Pancreas (tissue), 10 donors: ENCODE data around the gene RMND1. TPM values are rescaled to one million over a fixed set of nuclear protein-coding genes. Genes with fewer than 3 reads are reported as not detected.

ENCODE experiments used
- ATAC-seq, 4 donors: fragments of 200-7000 bp; cut with Tn5 transposase; one replicate each; pipeline versions ENCODE4 v1.8.0 to v1.9.1; 2020; ENCODE audit warnings: mild to moderate bottlenecking in 4 of 4, moderate library complexity in 4 of 4
- DNase-seq, 6 donors: peaks; one replicate each; pipeline ENCODE4 v3.0.0-alpha.2; 2020
- FAIRE-seq: peaks from 2 replicates; lab custom pipeline; 2012; peaks lifted over from hg19 to GRCh38; lab: Jason Lieb, UNC
- H3K27ac ChIP-seq, 4 donors: fragments of 200-600 bp; sonication (generic); 1 replicate in 3 of 4; 2 replicates in 1 of 4; pipeline versions ENCODE4 v1.5.0 to v1.8.0; 2020
- H3K27me3 ChIP-seq, 4 donors: fragments of 200-600 bp; one replicate each; pipeline ENCODE4 v1.8.0; 2021
- H3K36me3 ChIP-seq, 3 donors: fragments of 200-600 bp; sonication (generic) in 1 of 3; one replicate each; pipeline versions ENCODE4 v1.5.0 to v1.8.0; 2020 to 2021
- H3K4me1 ChIP-seq, 3 donors: fragments of 200-600 bp; one replicate each; pipeline ENCODE4 v1.8.0; 2021
- H3K4me3 ChIP-seq, 4 donors: fragments of 200-600 bp; sonication (generic) in 2 of 4; one replicate each; pipeline versions ENCODE4 v1.5.0 to v1.8.0; 2020 to 2021
- H3K9me3 ChIP-seq, 4 donors: fragments of 200-600 bp; one replicate each; pipeline ENCODE4 v1.8.0; 2021
- WGBS, 2 donors: extraction: QIAGEN DNeasy Blood & Tissue Kit; methylation state at CpG; one replicate each; pipeline ENCODE4 v1.1.7; 2013; 5-methylcytosine and 5-hydroxymethylcytosine counted together
- intact Hi-C, 3 donors: fragments of 100-400 bp; cut with DNase I; formaldehyde crosslinking; loops; one replicate each; pipeline versions ENCODE4 v1.11.1 to v1.14.2; 2022
- polyA plus RNA-seq, 2 donors: library from polyadenylated mRNA; stranded (reverse); fragments of 200-250 nt; gene quantifications; one replicate each; pipeline ENCODE4 v1.2.3, GENCODE V29; 2013
- total RNA-seq, 6 donors: library from RNA; stranded (reverse); fragmentation: NEBNext Ultra II Directional in 4 of 6; extraction: Animal tissue kit (Norgen Biotek cat#: 25700) in 4 of 6; gene quantifications; one replicate each; pipeline versions ENCODE4 v1.2.1 to v1.2.4, GENCODE V29; 2021 to 2023
- TF ChIP-seq, protein P1 (sequence below), 4 donors: fragments of 200-600 bp; sonication (generic) in 3 of 4; IDR thresholded peaks; one replicate each; pipeline versions ENCODE4 v1.5.0 to v1.8.0; 2021; ENCODE audit warnings: antibody characterized with exemption in 4 of 4
- donor health status: healthy with polysubstance abuse.
- donor health status: DM: no; HTN: no; CAD: no; lungs with moderate emphysema.
- donor health status: DM: no; HTN: no; CAD: no.
- donor health status: control.
- donor health status: control.
- donor health status: Bipolar disorder and iron deficiency.
- donor health status: DM: yes; HTN: yes; CAD: no.
- donor health status: DM: no; HTN: no; CAD: no.
- donor health status: DM: no; HTN: no; CAD: no.
- donor health status: DM: yes; HTN: yes; CAD: no.

RMND1 gene
- total and polyA plus RNA-seq, 8 donors = 6.4 to 13.5 (median 7.7) TPM

DNA sequence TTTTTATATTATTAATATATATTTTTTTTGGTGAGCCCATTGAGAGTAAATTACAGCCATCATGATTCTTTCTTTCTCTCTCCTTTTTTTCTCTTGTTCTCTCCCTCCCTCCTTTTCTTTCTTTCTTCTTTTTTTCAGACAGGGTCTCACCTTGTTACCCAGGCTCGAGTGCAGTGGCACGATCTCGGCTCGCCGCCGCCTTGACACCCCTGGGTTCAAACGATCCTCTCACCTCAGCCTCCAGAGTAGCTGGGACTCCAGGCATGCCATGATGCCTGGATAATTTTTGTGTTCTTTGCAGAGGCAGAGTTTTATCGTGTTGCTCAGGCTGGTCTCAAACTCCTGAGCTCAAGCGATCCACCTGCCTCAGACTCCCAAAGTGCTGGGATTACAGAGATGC lies 43.5 kb upstream of the RMND1 start:
- Histone ChIP-seq H3K9me3 (no peaks in the 10 kb centered on the region), H3K27me3 (peaks cover 0 to 4% (median 0%) of the 10 kb centered on the region in 4 donors), H3K4me1 (peaks cover 0 to 2% (median 0%) of the 10 kb centered on the region in 3 donors), H3K27ac (no peak overlapping the region), H3K36me3 (no peaks in the 10 kb centered on the region), H3K4me3 (no peak overlapping the region)
- no peak for ATAC-seq
- no peak for FAIRE-seq
- TF ChIP-seq, protein P1, sequence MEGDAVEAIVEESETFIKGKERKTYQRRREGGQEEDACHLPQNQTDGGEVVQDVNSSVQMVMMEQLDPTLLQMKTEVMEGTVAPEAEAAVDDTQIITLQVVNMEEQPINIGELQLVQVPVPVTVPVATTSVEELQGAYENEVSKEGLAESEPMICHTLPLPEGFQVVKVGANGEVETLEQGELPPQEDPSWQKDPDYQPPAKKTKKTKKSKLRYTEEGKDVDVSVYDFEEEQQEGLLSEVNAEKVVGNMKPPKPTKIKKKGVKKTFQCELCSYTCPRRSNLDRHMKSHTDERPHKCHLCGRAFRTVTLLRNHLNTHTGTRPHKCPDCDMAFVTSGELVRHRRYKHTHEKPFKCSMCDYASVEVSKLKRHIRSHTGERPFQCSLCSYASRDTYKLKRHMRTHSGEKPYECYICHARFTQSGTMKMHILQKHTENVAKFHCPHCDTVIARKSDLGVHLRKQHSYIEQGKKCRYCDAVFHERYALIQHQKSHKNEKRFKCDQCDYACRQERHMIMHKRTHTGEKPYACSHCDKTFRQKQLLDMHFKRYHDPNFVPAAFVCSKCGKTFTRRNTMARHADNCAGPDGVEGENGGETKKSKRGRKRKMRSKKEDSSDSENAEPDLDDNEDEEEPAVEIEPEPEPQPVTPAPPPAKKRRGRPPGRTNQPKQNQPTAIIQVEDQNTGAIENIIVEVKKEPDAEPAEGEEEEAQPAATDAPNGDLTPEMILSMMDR (IDR thresholded peaks at IDR 0.05) = no peak
- no peak for DNase-seq
- intact Hi-C loops = no loop called here
- 70 to 82% methylated on average over 9 of the region's 9 CpGs for WGBS, 2 donors

DNA sequence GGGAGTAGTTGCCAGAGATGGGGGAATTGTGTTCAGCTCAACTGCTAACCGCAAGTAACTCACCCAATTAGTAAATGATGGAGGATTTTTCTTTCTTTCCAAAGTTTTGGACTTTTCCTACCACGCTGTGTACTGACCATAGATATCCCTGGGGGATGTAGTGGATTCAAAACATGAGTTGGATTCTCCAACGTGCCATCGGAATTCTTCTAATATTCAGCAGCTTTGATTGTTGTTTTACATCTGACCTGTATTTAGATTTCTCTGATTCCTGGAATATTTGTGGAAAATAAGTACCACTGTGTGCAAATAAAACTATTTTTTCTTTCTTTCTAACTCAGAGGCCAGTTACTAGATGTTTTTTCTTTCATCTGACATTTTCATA lies 43.0 kb upstream of the RMND1 start:
- H3K27ac ChIP-seq = no peak overlapping the region
- no peaks in the 10 kb centered on the region for H3K9me3 ChIP-seq
- no peaks in the 10 kb centered on the region for H3K4me1 ChIP-seq
- ATAC-seq (no peak), DNase-seq (no peak), FAIRE-seq (no peak)
- 26 to 29% methylated on average over 4 of the region's 4 CpGs for WGBS, 2 donors
- intact Hi-C loops = no loop called here
- no peaks in the 10 kb centered on the region for H3K36me3 ChIP-seq
- TF ChIP-seq, protein P1 (IDR thresholded peaks at IDR 0.05) = no peak
- H3K4me3 ChIP-seq = peak overlapping the region in 1 of 4 donors; percentile 66
- H3K27me3 ChIP-seq = peaks cover 0 to 4% (median 0%) of the 10 kb centered on the region in 4 donors

DNA sequence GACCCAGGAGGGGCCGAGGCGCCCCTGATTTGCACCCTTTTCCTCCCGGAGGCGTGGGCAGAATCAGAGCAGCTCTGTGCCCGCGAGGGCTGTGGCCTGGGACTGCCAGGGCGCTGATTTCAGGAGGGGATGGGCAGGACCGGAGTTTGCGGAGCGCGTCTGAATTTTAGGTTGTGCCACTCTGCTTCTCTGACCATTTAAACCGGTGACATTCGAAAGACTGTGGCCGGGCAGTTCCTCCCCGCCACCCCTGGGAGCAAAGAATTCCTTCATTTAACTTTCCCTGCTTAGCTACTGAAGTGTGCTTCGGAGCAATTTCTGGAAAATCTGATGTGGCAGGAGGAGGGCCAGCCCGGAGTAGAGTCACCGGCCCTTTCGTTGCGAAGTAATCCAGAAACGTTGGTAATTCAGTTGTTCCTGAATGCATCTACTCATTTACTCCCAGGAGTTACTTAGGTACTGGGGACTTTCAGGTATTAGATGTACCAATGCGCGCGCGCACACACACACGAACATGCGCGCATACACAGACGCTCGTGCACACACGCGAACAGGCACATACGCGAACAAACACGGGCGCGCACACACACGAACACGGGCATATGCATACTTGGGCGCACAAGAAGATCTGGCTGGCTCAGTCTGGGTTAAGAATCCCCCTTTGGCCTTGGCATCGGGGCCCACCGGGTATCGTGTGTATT lies 42.5 kb upstream of the RMND1 start:
- peak overlapping the region in 3 of 4 donors; percentile 38 to 68 (median 59) for H3K27ac ChIP-seq
- 1 to 2% methylated on average over 42 to 43 of the region's 43 CpGs for WGBS, 2 donors
- no peaks in the 10 kb centered on the region for H3K36me3 ChIP-seq
- TF ChIP-seq, protein P1 (IDR thresholded peaks at IDR 0.05) = no peak
- H3K27me3 ChIP-seq = peaks cover 0 to 4% (median 0%) of the 10 kb centered on the region in 4 donors
- intact Hi-C loops = no loop called here
- DNase-seq = peak in 2 of 6 donors; percentile 33 to 58
- no peaks in the 10 kb centered on the region for H3K9me3 ChIP-seq
- FAIRE-seq = no peak
- peak overlapping the region; percentile 39 to 66 (median 47) for H3K4me3 ChIP-seq
- ATAC-seq = peak in 3 of 4 donors; percentile 72 to 81 (median 74)
- H3K4me1 ChIP-seq = no peaks in the 10 kb centered on the region

DNA sequence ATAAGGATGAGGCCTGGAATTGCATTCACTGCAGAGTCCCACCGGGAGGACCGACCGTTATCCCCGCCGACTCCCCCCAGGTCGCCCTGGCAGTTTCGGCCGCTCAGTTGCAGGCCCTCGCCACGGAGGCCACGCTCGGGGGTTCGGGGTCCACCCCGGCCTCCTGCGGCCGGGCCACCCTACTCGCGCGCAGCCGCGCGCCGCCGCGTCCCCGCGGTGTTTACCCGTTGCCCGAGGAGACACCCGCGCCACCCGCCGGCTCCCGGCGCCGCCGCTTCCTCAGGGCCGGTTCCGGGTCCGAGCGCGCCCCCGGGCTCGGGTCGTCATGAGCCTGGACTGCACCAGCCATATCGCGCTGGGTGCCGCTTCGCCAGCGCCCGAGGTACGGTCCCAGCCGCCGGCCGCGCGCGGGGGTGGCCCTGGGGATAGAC lies 41.9 kb upstream of the RMND1 start, which contains the start of gene CCDC170:
Gene CCDC170 (plus strand): TSS at position 214 of the 431 bp plus-strand sequence. CDS start 112 bp downstream, at position 326.
- FAIRE-seq (no peak), ATAC-seq (peak; percentile 46 to 84 (median 77)), DNase-seq (peak in 5 of 6 donors; percentile 12 to 75 (median 30))
- Histone ChIP-seq H3K9me3 (no peaks in the 10 kb centered on the region), H3K36me3 (no peaks in the 10 kb centered on the region), H3K4me1 (no peaks in the 10 kb centered on the region), H3K27ac (peak within 1 kb of the TSS in 3 of 4 donors; percentile 38 to 68 (median 59)), H3K4me3 (peak within 1 kb of the TSS; percentile 39 to 66 (median 47)), H3K27me3 (peaks cover 0 to 4% (median 0%) of the 10 kb centered on the region in 4 donors)
- TF ChIP-seq, protein P1 (IDR thresholded peaks at IDR 0.05) = no peak
- intact Hi-C loops = no loop called here
- 1% methylated on average over 47 to 58 of the region's 58 CpGs for WGBS, 2 donors
